OCI-LY1 (cell line): ENCODE measurements around the gene JAM3.

Experiments used
- H2AFZ ChIP-seq: fragments of 200-600 bp; sonication (generic), shearing (Covaris generic); 2 replicates; pipeline ENCODE4 v1.6.0; 2014; ENCODE audit warnings: antibody characterized with exemption, mild to moderate bottlenecking, low read length
- H3F3A ChIP-seq: fragments of 200-600 bp; sonication (generic), shearing (Covaris generic); 2 replicates; pipeline ENCODE4 v1.6.0; 2014; ENCODE audit warnings: mild to moderate bottlenecking, antibody characterized with exemption, low read length, moderate library complexity; ENCODE audit not compliant: insufficient read depth
- H3K27ac ChIP-seq: fragments of 200-600 bp; sonication (generic); 2 replicates; pipeline ENCODE4 v1.5.1; 2014; ENCODE audit warnings: low read length, mixed run types, mild to moderate bottlenecking, low read depth; ENCODE audit not compliant: poor library complexity, severe bottlenecking
- H3K27me3 ChIP-seq: fragments of 200-600 bp; sonication (generic); 2 replicates; pipeline ENCODE4 v1.6.0; 2014; ENCODE audit warnings: antibody characterized with exemption, mild to moderate bottlenecking, low read length, moderate library complexity; ENCODE audit not compliant: insufficient read depth
- H3K36me3 ChIP-seq: fragments of 200-600 bp; sonication (generic); 2 replicates; pipeline ENCODE4 v1.6.1; 2014; ENCODE audit warnings: mild to moderate bottlenecking, antibody characterized with exemption, low read length, moderate library complexity, mixed read lengths; ENCODE audit not compliant: insufficient read depth
- H3K4me1 ChIP-seq: fragments of 200-600 bp; sonication (generic); 2 replicates; pipeline ENCODE4 v1.5.1; 2014; ENCODE audit warnings: mild to moderate bottlenecking, low read length, moderate library complexity; ENCODE audit not compliant: insufficient read depth, severe bottlenecking
- H3K4me2 ChIP-seq: fragments of 200-600 bp; sonication (generic), shearing (Covaris generic); 2 replicates; pipeline ENCODE4 v1.6.1; 2014; ENCODE audit warnings: low read length
- H3K4me3 ChIP-seq: fragments of 200-600 bp; sonication (generic); 2 replicates; pipeline ENCODE4 v1.5.1; 2014; ENCODE audit warnings: low read length, low read depth, mild to moderate bottlenecking, mixed read lengths; ENCODE audit not compliant: poor library complexity, severe bottlenecking
- H3K79me2 ChIP-seq: fragments of 200-600 bp; shearing (Covaris generic); 2 replicates; pipeline ENCODE4 v1.6.1; 2016; ENCODE audit warnings: mixed run types, low read length, mixed read lengths; ENCODE audit not compliant: insufficient read depth
- H3K9ac ChIP-seq: fragments of 200-600 bp; sonication (generic), shearing (Covaris generic); 2 replicates; pipeline ENCODE4 v1.6.1; 2014; ENCODE audit warnings: mild to moderate bottlenecking, low read length, mixed read lengths
- H3K9me2 ChIP-seq: fragments of 200-600 bp; sonication (generic), shearing (Covaris generic); 2 replicates; pipeline ENCODE4 v1.6.1; 2014; ENCODE audit warnings: low read depth, mild to moderate bottlenecking, low read length, mixed read lengths
- H3K9me3 ChIP-seq: fragments of 200-600 bp; shearing (Covaris generic); 2 replicates; pipeline ENCODE4 v1.6.1; 2014; ENCODE audit warnings: low read length, mixed read lengths
- H4K20me1 ChIP-seq: fragments of 200-600 bp; sonication (generic), shearing (Covaris generic); 2 replicates; pipeline ENCODE4 v1.6.0; 2016; ENCODE audit warnings: mild to moderate bottlenecking, low read length; ENCODE audit not compliant: insufficient read depth
- CTCF ChIP-seq: fragments of 200-600 bp; sonication (generic), shearing (Covaris generic); IDR thresholded peaks from 2 replicates; pipeline ENCODE4 v1.5.1; 2017; ENCODE audit warnings: mild to moderate bottlenecking, antibody characterized with exemption, low read length, moderate library complexity, mixed read lengths
- EZH2 ChIP-seq: fragments of 200-600 bp; sonication (generic), shearing (Covaris generic); IDR thresholded peaks from 2 replicates; pipeline ENCODE4 v1.8.0; 2017; ENCODE audit warnings: borderline replicate concordance, mixed run types, mild to moderate bottlenecking, antibody characterized with exemption, low read length, moderate library complexity, mixed read lengths

JAM3 gene

GRCh38 chr11:134124660-134125451 lies 56.0 kb downstream of the JAM3 start:
- no peaks in the 10 kb centered on the region for H3K79me2 ChIP-seq
- no peak overlapping the region for H3K27ac ChIP-seq
- no peaks in the 10 kb centered on the region for H3F3A ChIP-seq
- no peaks in the 10 kb centered on the region for H3K36me3 ChIP-seq
- H3K9ac ChIP-seq: no peak overlapping the region
- no peaks in the 10 kb centered on the region for H3K4me1 ChIP-seq
- no peaks in the 10 kb centered on the region for H4K20me1 ChIP-seq
- TF ChIP-seq CTCF: no peak
- no peak for TF ChIP-seq EZH2
- H3K27me3 ChIP-seq: no peaks in the 10 kb centered on the region
- H3K4me3 ChIP-seq: no peak overlapping the region
- H3K4me2 ChIP-seq: no peak overlapping the region
- H2AFZ ChIP-seq: no peak overlapping the region
- no peaks in the 10 kb centered on the region for H3K9me3 ChIP-seq
- no peaks in the 10 kb centered on the region for H3K9me2 ChIP-seq

- H3K9me2 ChIP-seq: no peaks in the 10 kb centered on the region
- no peak overlapping the region for H2AFZ ChIP-seq
- no peaks in the 10 kb centered on the region for H3K79me2 ChIP-seq
- no peak overlapping the region for H3K27ac ChIP-seq
- no peaks in the 10 kb centered on the region for H3K36me3 ChIP-seq
- no peak overlapping the region for H3K4me3 ChIP-seq
- H3F3A ChIP-seq: no peaks in the 10 kb centered on the region
- H3K4me1 ChIP-seq: no peaks in the 10 kb centered on the region
- H3K9ac ChIP-seq: no peak overlapping the region
- H3K27me3 ChIP-seq: no peaks in the 10 kb centered on the region
- no peak overlapping the region for H3K4me2 ChIP-seq
- TF ChIP-seq CTCF (no peak), EZH2 (no peak)
- H3K9me3 ChIP-seq: no peaks in the 10 kb centered on the region
- no peaks in the 10 kb centered on the region for H4K20me1 ChIP-seq
Observed at GRCh38 chr11:134125507-134125906, 56.6 kb downstream of the JAM3 start.

- Histone ChIP-seq H3K27me3 (no peaks in the 10 kb centered on the region), H3K9me3 (no peaks in the 10 kb centered on the region), H3K9ac (no peak overlapping the region), H3K4me3 (no peak overlapping the region), H3K79me2 (no peaks in the 10 kb centered on the region), H3K27ac (no peak overlapping the region), H3K4me2 (no peak overlapping the region), H3K36me3 (no peaks in the 10 kb centered on the region), H3K9me2 (no peaks in the 10 kb centered on the region), H4K20me1 (no peaks in the 10 kb centered on the region), H3K4me1 (no peaks in the 10 kb centered on the region), H2AFZ (no peak overlapping the region), H3F3A (no peaks in the 10 kb centered on the region)
- no peak for TF ChIP-seq EZH2
- no peak for TF ChIP-seq CTCF
Observed at GRCh38 chr11:134126217-134126822, 57.4 kb downstream of the JAM3 start.
